ENCODE data around the gene RETREG1.
A peak's percentile ranks its signal among the peaks of the same experiment; 100 is the strongest.

DNA sequence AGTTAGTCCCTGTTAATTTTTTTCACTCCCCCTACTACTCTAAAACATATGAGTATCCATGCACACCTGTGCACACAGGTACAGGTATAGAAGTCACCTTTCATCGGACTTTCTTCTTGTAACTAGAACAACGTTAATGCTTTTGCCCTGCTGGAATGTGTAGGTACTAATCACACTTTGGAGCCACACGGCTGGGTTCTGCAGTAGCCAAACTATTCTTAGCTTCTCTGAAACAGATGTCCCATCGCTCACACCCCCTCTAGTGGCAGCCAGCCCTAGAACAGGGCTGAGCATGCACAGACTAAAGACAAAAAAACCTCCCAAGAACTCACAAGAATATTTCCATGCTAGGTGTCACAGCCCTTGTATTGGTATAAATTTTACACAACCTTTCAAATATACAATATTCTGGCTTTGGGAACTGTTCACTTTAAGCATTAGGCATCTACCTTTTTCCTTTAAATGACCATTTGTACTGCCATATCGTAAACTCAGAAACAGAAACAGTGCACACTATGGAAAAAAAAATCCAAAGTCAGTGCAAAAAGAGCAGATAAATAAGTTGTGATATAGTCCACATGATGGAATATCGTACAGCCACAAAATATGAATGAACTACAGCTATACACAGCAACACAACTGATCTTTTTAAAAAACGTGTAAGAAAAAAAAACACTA, 64.0 kb downstream of the RETREG1 start:
- TF ChIP-seq POLR2A (IDR thresholded peaks at IDR 0.05; ENCODE audit: low read depth, low read length) (no peak), EZH2 (IDR thresholded peaks at IDR 0.05; ENCODE audit: borderline replicate concordance, low read depth, low read length, severe bottlenecking) (no peak), CTCF (IDR thresholded peaks at IDR 0.05; ENCODE audit: extremely low read depth in 1 of 2, insufficient read depth in 1 of 2, low read depth in 1 of 2, low read length in 2 of 2) (peak; percentile 78 to 87), JUN (IDR thresholded peaks at IDR 0.05; ENCODE audit: borderline replicate concordance, insufficient read depth, insufficient read length, low read depth) (no peak), POLR2AphosphoS5 (IDR thresholded peaks at IDR 0.05; ENCODE audit: insufficient read depth, low read depth, low read length) (no peak), GATA2 (IDR thresholded peaks at IDR 0.05; ENCODE audit: insufficient read depth, insufficient read length, low read depth, low read length) (no peak), MYC (IDR thresholded peaks at IDR 0.05; ENCODE audit: low read depth, low read length) (no peak)
- TF ChIP-seq, protein P1, sequence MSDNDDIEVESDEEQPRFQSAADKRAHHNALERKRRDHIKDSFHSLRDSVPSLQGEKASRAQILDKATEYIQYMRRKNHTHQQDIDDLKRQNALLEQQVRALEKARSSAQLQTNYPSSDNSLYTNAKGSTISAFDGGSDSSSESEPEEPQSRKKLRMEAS (IDR thresholded peaks at IDR 0.05; ENCODE audit: insufficient read depth, insufficient read length) = no peak
